ENCODE measurements around the gene NHERF2. TPM values are rescaled to one million over a fixed set of nuclear protein-coding genes. Genes with fewer than 3 reads are reported as not detected.

NHERF2 gene
- total and polyA plus RNA-seq, 2 of the 4 experiments (the other 2 are of a cell fraction): 18.6 to 77.8 TPM

GRCh38 chr16:2071454-2072202, 44.9 kb downstream of the NHERF2 start:
- no peak; the same call in 1 of the 2 replicates for ATAC-seq (ENCODE audit: low read depth)
- intact Hi-C loops (cut with micrococcal nuclease): no loop called here
- CTCF ChIA-PET: no interaction called here

More at GRCh38 chr16:2071454-2072202, 44.9 kb downstream of the NHERF2 start:
- Histone ChIP-seq H2AFZ (replicated peaks; ENCODE audit: low read length, poor library complexity) (peak overlapping the region; percentile 17), H3K4me3 (ENCODE audit: insufficient read depth, low read depth, low read length) (no peak overlapping the region), H2AK5ac (ENCODE audit: low read depth, low read length) (no peak overlapping the region), H3K9me1 (ENCODE audit: insufficient read depth, low read length) (0 out of 2 replicates have a peak, but pooled peaks cover 2% of the 10 kb centered on the region), H3K4ac (ENCODE audit: low read depth, low read length) (no peak overlapping the region), H3K23ac (ENCODE audit: low read depth, low read length) (no peak overlapping the region), H4K5ac (ENCODE audit: low read depth, low read length) (no peak overlapping the region), H3K9me3 (ENCODE audit: control insufficient read depth, insufficient read depth, low read length) (no peaks in the 10 kb centered on the region), H2AK9ac (replicated peaks; ENCODE audit: low read depth, low read length, poor library complexity) (peak overlapping the region; percentile 1), H3K79me1 (ENCODE audit: low read depth in 1 of 2, low read length in 2 of 2) (no peaks in the 10 kb centered on the region; a peak in 2 of 4 replicates), H2BK5ac (ENCODE audit: low read depth, low read length, poor library complexity, severe bottlenecking) (no peak overlapping the region), H4K20me1 (ENCODE audit: insufficient read depth, low read length) (no peaks in the 10 kb centered on the region; the same call in 1 of the 2 replicates), H3K36me3 (ENCODE audit: control insufficient read depth, insufficient read depth, low read length) (peaks cover 62% of the 10 kb centered on the region), H3K9ac (ENCODE audit: low read depth, low read length) (no peak overlapping the region), H3K4me1 (ENCODE audit: control insufficient read depth, insufficient read depth, low read length) (no peaks in the 10 kb centered on the region), H2BK15ac (ENCODE audit: low read depth, low read length) (no peak overlapping the region), H2BK120ac (ENCODE audit: low read depth, low read length) (no peak overlapping the region), H3K4me2 (ENCODE audit: low read depth, low read length) (no peak overlapping the region), H2BK20ac (ENCODE audit: low read depth, low read length) (no peak overlapping the region), H3K18ac (ENCODE audit: low read depth, low read length) (no peak overlapping the region), H4K91ac (ENCODE audit: insufficient read depth, low read depth, low read length) (no peak overlapping the region), H3K14ac (replicated peaks; ENCODE audit: low read depth, low read length) (no peak overlapping the region), H3K27me3 (ENCODE audit: control insufficient read depth, insufficient read depth, low read length) (no peaks in the 10 kb centered on the region), H3K27ac (ENCODE audit: insufficient read depth, low read length) (no peak overlapping the region), H4K8ac (ENCODE audit: low read depth in 2 of 2, low read length in 2 of 2) (no peak overlapping the region), H3K56ac (ENCODE audit: extremely low read depth, insufficient read depth, low read length) (no peak overlapping the region)
- POLR2A ChIA-PET (ENCODE audit: unreplicated experiment): no interaction called here
- no peak for DNase-seq
- dilution Hi-C loops (cut with HindIII; ENCODE audit: low sequenced_read_pairs, unreplicated experiment): no loop called here
- BruUV-seq (replicated peaks): no TSS peak
- in situ Hi-C loops (cut with MboI; ENCODE audit: low sequenced_read_pairs): no loop called here
- 90% methylated on average over 12 of the region's 34 CpGs; no CpG with 5 or more reads in 1 of the 2 experiments for WGBS, 2 experiments (ENCODE audit: extremely low coverage in 2 of 2, insufficient read length in 1 of 2)
- TF ChIP-seq, protein P1, sequence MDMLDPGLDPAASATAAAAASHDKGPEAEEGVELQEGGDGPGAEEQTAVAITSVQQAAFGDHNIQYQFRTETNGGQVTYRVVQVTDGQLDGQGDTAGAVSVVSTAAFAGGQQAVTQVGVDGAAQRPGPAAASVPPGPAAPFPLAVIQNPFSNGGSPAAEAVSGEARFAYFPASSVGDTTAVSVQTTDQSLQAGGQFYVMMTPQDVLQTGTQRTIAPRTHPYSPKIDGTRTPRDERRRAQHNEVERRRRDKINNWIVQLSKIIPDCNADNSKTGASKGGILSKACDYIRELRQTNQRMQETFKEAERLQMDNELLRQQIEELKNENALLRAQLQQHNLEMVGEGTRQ (IDR thresholded peaks at IDR 0.05; ENCODE audit: low read depth, low read length): no peak
- TF ChIP-seq MAFK (IDR thresholded peaks at IDR 0.05; ENCODE audit: low read depth, low read length) (no peak), CTCF (conservative IDR thresholded peaks at IDR 0.05; ENCODE audit: low read depth, low read length) (no peak), RAD21 (IDR thresholded peaks at IDR 0.05; ENCODE audit: low read length) (no peak), RCOR1 (IDR thresholded peaks at IDR 0.05; ENCODE audit: insufficient replicate concordance, low read length) (no peak), SMC3 (IDR thresholded peaks at IDR 0.05; ENCODE audit: low read depth, low read length) (no peak), NFE2L2 (IDR thresholded peaks at IDR 0.05; ENCODE audit: low read depth, low read length) (no peak), BHLHE40 (IDR thresholded peaks at IDR 0.05; ENCODE audit: low read depth, low read length) (no peak), CEBPB (IDR thresholded peaks at IDR 0.05; ENCODE audit: low read depth, low read length) (no peak), FOS (IDR thresholded peaks at IDR 0.05; ENCODE audit: low read depth, low read length) (no peak), MXI1 (IDR thresholded peaks at IDR 0.05; ENCODE audit: borderline replicate concordance, low read depth, low read length) (no peak), ELK1 (IDR thresholded peaks at IDR 0.05; ENCODE audit: borderline replicate concordance, low read depth, low read length) (no peak)
